HepG2 (cell line): ENCODE data around the gene AUH. TPM values are rescaled to one million over a fixed set of nuclear protein-coding genes. Genes with fewer than 3 reads are reported as not detected.

Experiments used
- ATAC-seq: fragments of 200-7000 bp; cut with Tn5 transposase; 3 replicates; pipeline ENCODE4 v1.9.1; 2020; ENCODE audit warnings: mild to moderate bottlenecking, moderate library complexity
- BruUV-seq: library from RNA; stranded (reverse); fragments of 400-500 nt; replicated peaks from 2 replicates; lab custom pipeline; 2021; lab: Mats Ljungman, UMichigan
- CTCF ChIA-PET: fragments of 300-600 bp; formaldehyde crosslinking; extraction: SDS; loops from one replicate; lab custom pipeline; 2021; ENCODE audit warnings: low total read pairs, inconsistent platforms, low intra/inter-chr PET ratio; lab: Yijun Ruan, JAX
- POLR2A ChIA-PET: fragments of 350-600 bp; sonication (Branson Sonifier 250); formaldehyde crosslinking; loops from one replicate; lab custom pipeline; 2020; ENCODE audit warnings: antibody characterized with exemption, inconsistent platforms; lab: Yijun Ruan, JAX
- DNase-seq: peaks from one replicate; pipeline ENCODE4 v3.0.0-alpha.2; 2015; ENCODE audit warnings: low spot score
- FAIRE-seq: peaks from 3 replicates; lab custom pipeline; 2011; peaks lifted over from hg19 to GRCh38; lab: Jason Lieb, UNC
- H2AFZ ChIP-seq: one replicate; pipeline ENCODE4 v1.6.1; 2011; ENCODE audit warnings: low read length, inconsistent platforms
- H3K27ac ChIP-seq: fragments of 300-600 bp; 3 replicates; pipeline ENCODE4 v1.8.0; 2011; ENCODE audit warnings: mixed run types, mild to moderate bottlenecking, mixed read lengths, low read length, inconsistent platforms; ENCODE audit not compliant: insufficient read depth; ENCODE audit errors: extremely low read length
- H3K27me3 ChIP-seq, 2 experiments: fragments of 200-600 bp in 1 of 2; 2 replicates in 1 of 2; 3 replicates in 1 of 2; pipeline versions ENCODE4 v1.6.0 to v1.8.0; 2011; ENCODE audit warnings: low read length in 2 of 2, mild to moderate bottlenecking in 2 of 2, moderate library complexity in 2 of 2, inconsistent platforms in 1 of 2; ENCODE audit not compliant: insufficient read depth in 2 of 2, control insufficient read depth in 1 of 2
- H3K36me3 ChIP-seq, 2 experiments: fragments of 200-600 bp in 1 of 2; replicated peaks in 1 of 2; 2 replicates in 1 of 2; 3 replicates in 1 of 2; pipeline versions ENCODE4 v1.5.1 to v1.8.0; 2011; ENCODE audit warnings: low read length in 2 of 2, inconsistent platforms in 1 of 2; ENCODE audit not compliant: insufficient read depth in 2 of 2, control insufficient read depth in 1 of 2
- H3K4me1 ChIP-seq: 2 replicates; pipeline ENCODE4 v1.5.1; 2012; ENCODE audit warnings: low read length, inconsistent platforms; ENCODE audit not compliant: insufficient read depth
- H3K4me2 ChIP-seq: 2 replicates; pipeline ENCODE4 v1.6.0; 2011; ENCODE audit warnings: low read depth, low read length, inconsistent platforms
- H3K4me3 ChIP-seq, 3 experiments: fragments of 200-600 bp in 1 of 3; sonication (generic), shearing (Covaris generic) in 1 of 3; replicated peaks in 1 of 3; 2 replicates each; pipeline ENCODE4 v1.5.1; 2011 to 2016; ENCODE audit warnings: low read length in 3 of 3, inconsistent platforms in 2 of 3, low read depth in 2 of 3, mild to moderate bottlenecking in 2 of 3, control low read depth in 1 of 3, mixed read lengths in 1 of 3; ENCODE audit not compliant: insufficient read depth in 1 of 3
- H3K79me2 ChIP-seq: one replicate; pipeline ENCODE4 v1.6.1; 2011; ENCODE audit warnings: low read length, inconsistent platforms; ENCODE audit not compliant: insufficient read depth
- H3K9ac ChIP-seq: 2 replicates; pipeline ENCODE4 v1.6.0; 2011; ENCODE audit warnings: mild to moderate bottlenecking, low read depth, low read length, inconsistent platforms; ENCODE audit not compliant: insufficient read depth
- H3K9me3 ChIP-seq: 2 replicates; pipeline ENCODE4 v1.5.1; 2012; ENCODE audit warnings: mild to moderate bottlenecking, low read length
- H4K20me1 ChIP-seq: 2 replicates; pipeline ENCODE4 v1.6.0; 2011; ENCODE audit warnings: inconsistent platforms, mild to moderate bottlenecking, low read length, moderate library complexity; ENCODE audit not compliant: insufficient read depth
- ATRX ChIP-seq: sonication (generic); formaldehyde crosslinking; IDR thresholded peaks from 2 replicates; pipeline ENCODE4 v1.4.0; 2020; ENCODE audit warnings: missing genetic modification reagents, borderline replicate concordance
- CEBPB ChIP-seq: IDR thresholded peaks from 2 replicates; pipeline ENCODE4 v1.6.1; 2011; ENCODE audit warnings: low read depth, low read length, improper control_type of control experiment, borderline replicate concordance
- GMEB1 ChIP-seq: sonication (generic); formaldehyde crosslinking; IDR thresholded peaks from 2 replicates; pipeline ENCODE4 v1.5.1; 2020; ENCODE audit warnings: missing genetic modification reagents, mild to moderate bottlenecking, borderline replicate concordance
- MLXIP ChIP-seq: sonication (generic); formaldehyde crosslinking; IDR thresholded peaks from 2 replicates; pipeline ENCODE4 v1.9.0; 2021; ENCODE audit warnings: missing genetic modification reagents, borderline replicate concordance
- MYPOP ChIP-seq: sonication (generic); formaldehyde crosslinking; IDR thresholded peaks from 2 replicates; pipeline ENCODE4 v1.8.1; 2023; ENCODE audit warnings: mild to moderate bottlenecking, moderate library complexity, missing genetic modification reagents
- SALL2 ChIP-seq: sonication (generic); formaldehyde crosslinking; IDR thresholded peaks from 2 replicates; pipeline ENCODE4 v1.8.1; 2023; ENCODE audit warnings: mild to moderate bottlenecking, missing genetic modification reagents, inconsistent platforms
- SATB2 ChIP-seq: sonication (generic); formaldehyde crosslinking; IDR thresholded peaks from 2 replicates; pipeline ENCODE4 v1.5.0; 2020; ENCODE audit warnings: missing genetic modification reagents
- SOX6 ChIP-seq, 2 experiments: fragments of 450-650 bp in 1 of 2; sonication (generic) in 1 of 2; formaldehyde crosslinking in 1 of 2; IDR thresholded peaks; 2 replicates each; pipeline versions ENCODE4 v1.4.0 to v1.6.1; 2017 to 2020; ENCODE audit warnings: antibody characterized with exemption in 1 of 2, mild to moderate bottlenecking in 1 of 2, missing genetic modification reagents in 1 of 2
- SUZ12 ChIP-seq: fragments of 150-350 bp; IDR thresholded peaks from 2 replicates; pipeline ENCODE4 v1.6.1; 2014; ENCODE audit warnings: low read depth, low read length
- ZKSCAN1 ChIP-seq: fragments of 150-350 bp; IDR thresholded peaks from 2 replicates; pipeline ENCODE4 v1.6.1; 2014; ENCODE audit warnings: low read length
- ZNF263 ChIP-seq: sonication (generic); formaldehyde crosslinking; IDR thresholded peaks from 2 replicates; pipeline ENCODE4 v1.4.0; 2020; ENCODE audit warnings: missing genetic modification reagents
- ZNF703 ChIP-seq: sonication (generic); formaldehyde crosslinking; IDR thresholded peaks from 2 replicates; pipeline ENCODE4 v1.5.1; 2020; ENCODE audit warnings: missing genetic modification reagents, mild to moderate bottlenecking, moderate library complexity, borderline replicate concordance
- ZNF780A ChIP-seq: sonication (generic); formaldehyde crosslinking; IDR thresholded peaks from 2 replicates; pipeline ENCODE4 v1.8.0; 2022; ENCODE audit warnings: mild to moderate bottlenecking, missing genetic modification reagents, moderate library complexity
- WGBS: methylation state at CpG from one replicate; pipeline ENCODE4 v1.1.6; 2017; ENCODE audit warnings: low lambda C conversion rate; 5-methylcytosine and 5-hydroxymethylcytosine counted together
- in situ Hi-C: cut with HindIII; loops from 2 replicates; pipeline ENCODE4 v1.10.0; 2017; ENCODE audit warnings: low pct_unique_long_range_greater_than_20kb; ENCODE audit not compliant: extremely low pct_ligation_motif_present
- intact Hi-C: fragments of 100-400 bp; cut with micrococcal nuclease; formaldehyde crosslinking; loops from one replicate; pipeline ENCODE4 v1.10.0; 2022; ENCODE audit not compliant: unreplicated experiment
- polyA plus RNA-seq, 8 experiments: library from polyadenylated mRNA; depleted of rRNA in 3 of 8; stranded (reverse) in 7 of 8; unstranded in 1 of 8; fragments of >200 nt; fragmentation: Illumina TruSeq in 4 of 8; extraction: Trizol in 4 of 8; gene quantifications; 2 replicates each; pipeline versions ENCODE4 v1.2.1 to v1.2.3, GENCODE V29; 2011 to 2016; ENCODE audit warnings: low read depth in 4 of 8, missing spikeins in 1 of 8, mixed read lengths in 1 of 8; ENCODE audit not compliant: insufficient read depth in 1 of 8
- total RNA-seq, 5 experiments: library from RNA; depleted of rRNA; stranded (reverse); fragments of >200 nt; fragmentation: Illumina TruSeq; extraction: Trizol; gene quantifications; 2 replicates each; pipeline ENCODE4 v1.2.3, GENCODE V29; 2016; ENCODE audit warnings: low read depth in 1 of 5

The AUH gene
- total and polyA plus RNA-seq, 2 of the 13 experiments (the other 11 are each of a cell fraction or from before 2014, with no cell fraction given), result 25.8 to 31.9 TPM

- DNase-seq (no peak), ATAC-seq (no peak), FAIRE-seq (no peak)
- intact Hi-C loops, result no loop called here
- H2AFZ ChIP-seq, result no peak overlapping the region
- no peak for TF ChIP-seq SATB2 (CRISPR knock-in tag)
- no peak for TF ChIP-seq SALL2 (CRISPR knock-in tag)
- H4K20me1 ChIP-seq, result no peaks in the 10 kb centered on the region
- H3K9ac ChIP-seq, result no peak overlapping the region
- no peak overlapping the region for H3K4me3 ChIP-seq
- BruUV-seq, result no TSS peak
- 96% methylated on average over 2 of the region's 2 CpGs for WGBS
- no peaks in the 10 kb centered on the region for H3K9me3 ChIP-seq
- peaks cover 17% of the 10 kb centered on the region for H3K4me1 ChIP-seq
- no peak overlapping the region for H3K27ac ChIP-seq
- CTCF ChIA-PET, result no interaction called here
- in situ Hi-C loops, result no loop called here
- no peaks in the 10 kb centered on the region for H3K27me3 ChIP-seq
- no peak overlapping the region for H3K4me2 ChIP-seq
- H3K36me3 ChIP-seq, result peaks cover 0 to 7% of the 10 kb centered on the region in 2 experiments; a peak in 1 of 5 replicates
- H3K79me2 ChIP-seq, result no peaks in the 10 kb centered on the region
- POLR2A ChIA-PET, result no interaction called here
Measured at GRCh38 chr9:91247278-91247677, 114.4 kb downstream of the AUH start.

GRCh38 chr9:91246846-91247245, 114.9 kb downstream of the AUH start:
- Histone ChIP-seq H2AFZ (no peak overlapping the region), H3K9ac (no peak overlapping the region), H3K36me3 (peaks cover 0 to 8% of the 10 kb centered on the region in 2 experiments; a peak in 2 of 5 replicates), H4K20me1 (no peaks in the 10 kb centered on the region), H3K27ac (no peak overlapping the region), H3K9me3 (no peaks in the 10 kb centered on the region), H3K4me1 (peaks cover 21% of the 10 kb centered on the region), H3K79me2 (no peaks in the 10 kb centered on the region), H3K27me3 (no peaks in the 10 kb centered on the region), H3K4me3 (no peak overlapping the region), H3K4me2 (no peak overlapping the region)
- DNase-seq (no peak), ATAC-seq (no peak), FAIRE-seq (no peak)
- WGBS, result 99% methylated on average over 5 of the region's 5 CpGs
- in situ Hi-C loops, result no loop called here
- no TSS peak for BruUV-seq
- ChIA-PET CTCF (no interaction called here), POLR2A (no interaction called here)
- intact Hi-C loops, result no loop called here
- TF ChIP-seq GMEB1 (no peak), ZNF780A (CRISPR knock-in tag) (no peak), MLXIP (CRISPR knock-in tag) (no peak), CEBPB (no peak), ZNF703 (no peak), ATRX (no peak), ZNF263 (no peak), ZKSCAN1 (no peak), MYPOP (CRISPR knock-in tag) (no peak), SOX6 (IDR thresholded peaks at IDR 0.05) (no peak), SOX6 (CRISPR knock-in tag; IDR thresholded peaks at IDR 0.05) (no peak), SUZ12 (no peak)
